C4-2B (cell line): ENCODE results near the gene LRP1B.

ENCODE experiments used
- ZFX ChIP-seq: fragments of 450-650 bp; IDR thresholded peaks from 2 replicates; pipeline ENCODE4 v1.6.1; 2017
- TF ChIP-seq, protein P1 (sequence below): fragments of 450-650 bp; conservative IDR thresholded peaks from 2 replicates; pipeline ENCODE4 v1.5.1; 2017; ENCODE audit warnings: mild to moderate bottlenecking

GRCh38 chr2:140199312-140199711 is 1931.5 kb downstream of the LRP1B start:
- TF ChIP-seq, protein P1, sequence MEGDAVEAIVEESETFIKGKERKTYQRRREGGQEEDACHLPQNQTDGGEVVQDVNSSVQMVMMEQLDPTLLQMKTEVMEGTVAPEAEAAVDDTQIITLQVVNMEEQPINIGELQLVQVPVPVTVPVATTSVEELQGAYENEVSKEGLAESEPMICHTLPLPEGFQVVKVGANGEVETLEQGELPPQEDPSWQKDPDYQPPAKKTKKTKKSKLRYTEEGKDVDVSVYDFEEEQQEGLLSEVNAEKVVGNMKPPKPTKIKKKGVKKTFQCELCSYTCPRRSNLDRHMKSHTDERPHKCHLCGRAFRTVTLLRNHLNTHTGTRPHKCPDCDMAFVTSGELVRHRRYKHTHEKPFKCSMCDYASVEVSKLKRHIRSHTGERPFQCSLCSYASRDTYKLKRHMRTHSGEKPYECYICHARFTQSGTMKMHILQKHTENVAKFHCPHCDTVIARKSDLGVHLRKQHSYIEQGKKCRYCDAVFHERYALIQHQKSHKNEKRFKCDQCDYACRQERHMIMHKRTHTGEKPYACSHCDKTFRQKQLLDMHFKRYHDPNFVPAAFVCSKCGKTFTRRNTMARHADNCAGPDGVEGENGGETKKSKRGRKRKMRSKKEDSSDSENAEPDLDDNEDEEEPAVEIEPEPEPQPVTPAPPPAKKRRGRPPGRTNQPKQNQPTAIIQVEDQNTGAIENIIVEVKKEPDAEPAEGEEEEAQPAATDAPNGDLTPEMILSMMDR, result no peak
- no peak for TF ChIP-seq ZFX
